ENCODE data around the gene LGALS7.
"Not testable (repeated sequence)": the region's sequence is repeated elsewhere in the genome, so short reads cannot be mapped to it uniquely, and the experiment has no call there.

LGALS7 gene

DNA sequence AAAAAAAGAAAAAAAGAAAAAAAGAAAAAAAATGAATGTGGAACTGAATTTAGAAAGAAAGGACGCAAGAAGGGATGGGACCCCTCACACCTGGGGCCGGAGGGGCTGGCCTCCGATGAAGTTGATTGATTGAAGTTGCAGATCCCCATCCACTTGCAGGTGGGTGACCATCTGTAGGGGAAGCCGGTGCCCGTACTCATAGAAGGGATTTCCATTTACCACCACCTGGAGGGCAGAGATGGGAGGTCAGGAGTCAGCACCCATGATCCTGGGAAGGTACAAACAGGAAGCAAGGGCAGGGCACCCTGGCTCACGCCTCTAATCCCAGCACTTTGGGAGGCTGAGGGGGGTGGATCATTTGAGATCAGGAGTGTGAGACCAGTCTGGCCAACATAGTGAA lies 33.1 kb upstream of the LGALS7 start:
- H3K4me3 ChIP-seq (ENCODE audit: control insufficient read depth, low read depth, low read length): no peak overlapping the region
- no peak for DNase-seq (ENCODE audit: low read depth)
- TF ChIP-seq, protein P1, sequence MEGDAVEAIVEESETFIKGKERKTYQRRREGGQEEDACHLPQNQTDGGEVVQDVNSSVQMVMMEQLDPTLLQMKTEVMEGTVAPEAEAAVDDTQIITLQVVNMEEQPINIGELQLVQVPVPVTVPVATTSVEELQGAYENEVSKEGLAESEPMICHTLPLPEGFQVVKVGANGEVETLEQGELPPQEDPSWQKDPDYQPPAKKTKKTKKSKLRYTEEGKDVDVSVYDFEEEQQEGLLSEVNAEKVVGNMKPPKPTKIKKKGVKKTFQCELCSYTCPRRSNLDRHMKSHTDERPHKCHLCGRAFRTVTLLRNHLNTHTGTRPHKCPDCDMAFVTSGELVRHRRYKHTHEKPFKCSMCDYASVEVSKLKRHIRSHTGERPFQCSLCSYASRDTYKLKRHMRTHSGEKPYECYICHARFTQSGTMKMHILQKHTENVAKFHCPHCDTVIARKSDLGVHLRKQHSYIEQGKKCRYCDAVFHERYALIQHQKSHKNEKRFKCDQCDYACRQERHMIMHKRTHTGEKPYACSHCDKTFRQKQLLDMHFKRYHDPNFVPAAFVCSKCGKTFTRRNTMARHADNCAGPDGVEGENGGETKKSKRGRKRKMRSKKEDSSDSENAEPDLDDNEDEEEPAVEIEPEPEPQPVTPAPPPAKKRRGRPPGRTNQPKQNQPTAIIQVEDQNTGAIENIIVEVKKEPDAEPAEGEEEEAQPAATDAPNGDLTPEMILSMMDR (IDR thresholded peaks at IDR 0.05; ENCODE audit: control insufficient read depth, insufficient read depth, low read depth, low read length, missing control alignments): no peak

DNA sequence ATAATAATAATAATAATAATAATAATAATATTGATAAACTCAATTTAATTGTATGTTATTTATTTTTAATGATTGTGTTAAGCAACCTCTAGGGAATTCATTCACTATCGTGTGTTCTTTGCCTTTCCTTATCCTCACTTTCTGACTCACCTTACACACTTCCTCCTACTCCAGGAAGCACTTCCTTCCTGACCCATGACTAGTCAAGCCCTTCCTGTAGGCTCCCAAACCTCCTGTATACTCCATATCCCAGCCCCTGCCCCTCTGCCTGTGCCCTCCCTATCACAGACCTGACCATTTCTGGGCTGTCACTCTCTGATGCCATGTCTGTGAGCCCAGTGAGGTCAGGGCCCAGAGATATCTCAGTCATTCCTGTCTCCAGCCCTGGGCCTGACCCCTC lies 31.9 kb upstream of the LGALS7 start:
- H3K4me3 ChIP-seq (ENCODE audit: control insufficient read depth, low read depth, low read length): no peak overlapping the region
- TF ChIP-seq, protein P1 (IDR thresholded peaks at IDR 0.05; ENCODE audit: control insufficient read depth, insufficient read depth, low read depth, low read length, missing control alignments): no peak
- no peak for DNase-seq (ENCODE audit: low read depth)

DNA sequence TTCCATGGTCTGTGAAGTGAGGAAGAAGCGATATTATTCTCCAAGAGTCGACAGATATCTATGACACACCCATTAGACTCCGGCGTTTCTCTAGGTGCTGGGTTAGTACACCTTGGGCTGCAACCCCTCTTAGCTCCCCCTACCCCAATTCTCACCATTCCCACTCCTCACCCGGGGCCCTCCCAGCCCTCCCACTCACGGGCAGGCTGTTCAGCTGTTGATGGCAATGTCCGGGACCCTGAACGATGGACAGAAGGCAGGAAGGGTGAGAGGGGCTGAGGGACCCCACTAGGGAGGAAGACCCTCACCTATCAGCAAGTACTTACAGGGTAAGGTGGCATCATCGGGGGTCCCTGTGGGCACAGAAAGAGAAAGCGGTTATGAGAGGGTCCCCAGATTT lies 30.2 kb upstream of the LGALS7 start:
- TF ChIP-seq, protein P1 (IDR thresholded peaks at IDR 0.05; ENCODE audit: control insufficient read depth, insufficient read depth, low read depth, low read length, missing control alignments): no peak
- no peak for DNase-seq (ENCODE audit: low read depth)
- H3K4me3 ChIP-seq (ENCODE audit: control insufficient read depth, low read depth, low read length): no peak overlapping the region

DNA sequence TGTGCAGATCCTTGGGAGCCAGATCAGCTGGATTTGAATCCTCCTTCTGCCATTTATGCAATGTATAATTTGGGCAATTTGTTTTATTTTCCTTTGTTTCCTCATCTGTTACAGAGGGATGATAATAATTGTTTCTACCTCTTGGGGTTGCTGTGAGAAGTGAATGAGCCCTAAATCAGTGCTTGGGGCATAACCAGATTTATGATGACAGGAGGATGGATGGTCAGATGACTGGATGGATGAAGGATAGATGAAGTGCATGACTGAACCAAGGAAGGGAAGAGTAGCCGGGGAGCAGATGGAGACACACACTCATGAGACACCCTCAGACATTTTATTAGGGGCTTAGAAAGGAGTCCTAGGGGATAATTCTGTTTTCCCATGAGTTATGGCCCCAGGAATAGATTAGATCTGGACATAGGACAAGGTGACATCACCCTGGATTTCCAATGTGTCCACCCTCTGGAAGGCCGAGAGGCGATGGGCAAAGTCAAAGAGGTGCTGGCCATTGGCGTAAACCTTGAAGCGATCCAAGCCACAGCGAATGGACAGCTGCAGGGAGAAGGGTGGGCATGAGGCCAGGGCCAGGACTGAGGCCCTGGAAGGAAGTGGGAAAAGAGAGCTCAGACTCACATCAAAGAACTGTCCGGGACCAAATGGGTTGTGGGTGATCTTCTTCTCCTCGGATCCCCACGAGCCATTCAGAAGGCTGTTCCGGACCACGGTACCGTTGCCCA lies 28.2 kb upstream of the LGALS7 start:
- no peak for DNase-seq (ENCODE audit: low read depth)
- TF ChIP-seq, protein P1 (IDR thresholded peaks at IDR 0.05; ENCODE audit: control insufficient read depth, insufficient read depth, low read depth, low read length, missing control alignments): no peak
- H3K4me3 ChIP-seq (ENCODE audit: control insufficient read depth, low read depth, low read length): no peak overlapping the region

DNA sequence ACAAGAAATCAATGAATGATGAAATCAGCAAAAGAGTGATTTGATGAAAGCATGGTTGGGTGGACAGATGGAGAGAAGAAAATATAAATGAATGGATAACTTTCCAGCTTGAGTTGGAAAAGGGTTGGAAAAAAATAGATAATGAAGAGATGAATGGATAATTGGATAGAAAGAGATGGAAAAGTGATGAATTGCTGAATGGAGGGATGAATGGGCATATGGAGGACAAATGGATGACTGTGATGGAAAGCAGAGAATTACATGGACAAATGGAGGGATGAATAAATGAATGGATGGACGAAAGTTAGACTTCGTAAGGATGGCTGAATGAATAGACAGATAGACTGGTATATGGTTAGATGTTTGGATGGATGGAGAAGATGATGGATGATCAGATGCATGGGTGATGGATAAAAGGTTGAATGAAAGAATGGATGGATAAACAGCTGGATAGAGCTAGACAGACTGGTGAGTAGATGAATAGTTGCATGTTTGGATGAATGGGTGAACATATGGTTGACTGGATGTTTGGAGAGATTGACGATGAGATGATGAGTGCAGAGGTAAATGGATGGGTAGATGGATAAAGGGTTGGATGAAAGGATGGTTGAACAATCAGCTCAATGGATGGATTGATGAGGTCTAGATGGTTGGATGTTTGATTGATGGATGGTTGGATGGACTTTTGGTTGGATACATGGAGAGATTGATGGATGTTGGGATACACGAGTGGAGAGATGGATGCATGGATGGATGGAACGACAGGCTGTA lies 27.4 kb upstream of the LGALS7 start:
- TF ChIP-seq, protein P1 (IDR thresholded peaks at IDR 0.05; ENCODE audit: control insufficient read depth, insufficient read depth, low read depth, low read length, missing control alignments): no peak
- DNase-seq (ENCODE audit: low read depth): no peak
- no peak overlapping the region for H3K4me3 ChIP-seq (ENCODE audit: control insufficient read depth, low read depth, low read length)

DNA sequence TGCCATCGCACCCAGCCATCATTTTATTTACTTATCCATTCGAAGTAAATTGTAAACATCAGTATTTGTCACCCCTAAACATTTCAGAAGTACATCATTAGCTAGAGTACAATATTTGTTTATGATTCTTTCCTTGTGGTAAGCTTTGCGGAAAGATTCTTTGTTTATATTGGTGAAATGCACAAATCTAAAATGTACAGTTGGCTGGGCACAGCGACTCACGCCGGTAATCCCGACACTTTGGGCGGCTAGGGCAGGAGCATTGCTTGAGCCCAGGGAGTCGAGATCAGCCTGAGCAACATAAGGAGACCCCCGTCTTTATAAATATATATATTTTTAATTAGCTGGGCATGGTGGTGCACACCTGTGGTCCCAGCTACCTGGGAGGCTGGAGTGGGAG lies 25.8 kb upstream of the LGALS7 start:
- DNase-seq (ENCODE audit: low read depth): no peak
- TF ChIP-seq, protein P1 (IDR thresholded peaks at IDR 0.05; ENCODE audit: control insufficient read depth, insufficient read depth, low read depth, low read length, missing control alignments): no peak
- H3K4me3 ChIP-seq (ENCODE audit: control insufficient read depth, low read depth, low read length): no peak overlapping the region

GRCh38 chr19:38797781-38798180 lies 24.5 kb upstream of the LGALS7 start:
- not testable (repeated sequence) for DNase-seq (ENCODE audit: low read depth); H3K4me3 ChIP-seq (ENCODE audit: control insufficient read depth, low read depth, low read length)
